ENCODE measurements around the gene ITIH2.

Gene ITIH2

DNA sequence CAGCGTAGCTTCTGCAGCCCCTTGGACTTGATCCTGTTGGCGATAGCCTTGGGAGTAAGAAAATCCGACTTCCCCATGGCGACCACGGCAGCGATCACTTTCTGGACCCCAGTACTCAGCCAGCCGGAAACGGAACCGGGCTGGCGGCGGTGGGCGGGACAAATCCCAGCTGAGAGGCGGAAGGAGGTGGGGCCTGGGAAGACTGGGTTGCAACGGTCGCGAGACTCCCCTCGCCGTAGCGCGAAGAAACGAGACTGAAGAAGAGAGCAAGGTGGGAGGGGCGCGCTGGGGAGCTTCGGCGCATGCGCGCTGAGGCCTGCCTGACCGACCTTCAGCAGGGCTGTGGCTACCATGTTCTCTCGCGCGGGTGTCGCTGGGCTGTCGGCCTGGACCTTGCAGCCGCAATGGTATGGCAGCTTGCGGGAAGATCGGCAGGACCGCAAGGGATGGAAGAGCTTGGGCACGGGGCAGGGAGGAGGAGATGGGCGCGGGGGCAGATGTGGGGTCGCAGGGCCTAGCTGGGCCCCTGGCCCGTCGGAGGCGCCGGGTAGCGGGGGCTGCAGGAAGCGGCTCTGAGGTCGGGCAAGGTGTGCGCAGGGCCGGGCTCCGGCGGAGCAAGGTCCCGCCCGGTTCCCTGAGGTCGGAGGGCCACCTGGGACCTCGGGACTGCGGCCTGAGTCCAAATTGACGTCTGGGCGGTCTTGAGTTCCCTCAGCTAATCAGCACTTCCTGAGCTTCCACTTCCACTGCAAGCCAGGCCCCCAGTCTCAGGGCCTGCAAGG lies 84.9 kb downstream of the ITIH2 start, which contains the start of the genes ATP5F1C and KIN:
Gene ATP5F1C (plus strand): TSS at position 321 of the 782 bp plus-strand sequence. CDS start 31 bp downstream, at position 352.
Gene KIN (minus strand): TSS at position 137 of the 782 bp plus-strand sequence. CDS start 60 bp downstream, at position 77.
- TF ChIP-seq CTCF (IDR thresholded peaks at IDR 0.05; ENCODE audit: control insufficient read depth, insufficient read depth, low read depth, low read length, missing control alignments), result no peak
- H3K4me3 ChIP-seq (ENCODE audit: control insufficient read depth, low read depth, low read length), result peak within 1 kb of the TSS; percentile 91

GRCh38 chr10:7788639-7789286 lies 85.6 kb downstream of the ITIH2 start:
- H3K4me3 ChIP-seq (ENCODE audit: control insufficient read depth, low read depth, low read length), result peak overlapping the region; percentile 91
- no peak for DNase-seq (ENCODE audit: low read depth)
- TF ChIP-seq CTCF (IDR thresholded peaks at IDR 0.05; ENCODE audit: control insufficient read depth, insufficient read depth, low read depth, low read length, missing control alignments), result no peak

More for the DNA sequence above, 84.9 kb downstream of the ITIH2 start, which contains the start of the genes ATP5F1C and KIN:
- peak; percentile 82 for DNase-seq (ENCODE audit: low read depth)

DNA sequence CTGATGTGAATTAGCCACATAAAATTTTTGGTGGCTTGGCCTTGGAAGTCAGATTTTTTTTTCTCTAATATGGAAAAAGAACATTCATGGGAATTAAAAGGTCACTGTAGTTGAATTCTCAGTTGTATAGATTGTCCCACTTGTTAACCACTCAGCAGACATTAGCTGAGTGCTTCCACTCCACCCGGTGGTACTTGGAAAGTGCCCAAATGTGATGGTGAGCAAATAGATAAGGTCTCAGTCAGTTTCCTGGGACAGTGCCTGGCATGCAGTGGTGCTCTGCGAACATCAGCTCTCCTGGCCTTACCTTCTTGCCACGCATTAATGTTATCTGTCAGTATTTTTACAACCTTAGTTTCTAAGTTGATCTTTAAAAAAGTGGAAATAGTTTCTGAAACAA lies 86.3 kb downstream of the ITIH2 start:
- no peak for TF ChIP-seq CTCF (IDR thresholded peaks at IDR 0.05; ENCODE audit: control insufficient read depth, insufficient read depth, low read depth, low read length, missing control alignments)
- DNase-seq (ENCODE audit: low read depth), result no peak
- H3K4me3 ChIP-seq (ENCODE audit: control insufficient read depth, low read depth, low read length), result peak overlapping the region; percentile 91

DNA sequence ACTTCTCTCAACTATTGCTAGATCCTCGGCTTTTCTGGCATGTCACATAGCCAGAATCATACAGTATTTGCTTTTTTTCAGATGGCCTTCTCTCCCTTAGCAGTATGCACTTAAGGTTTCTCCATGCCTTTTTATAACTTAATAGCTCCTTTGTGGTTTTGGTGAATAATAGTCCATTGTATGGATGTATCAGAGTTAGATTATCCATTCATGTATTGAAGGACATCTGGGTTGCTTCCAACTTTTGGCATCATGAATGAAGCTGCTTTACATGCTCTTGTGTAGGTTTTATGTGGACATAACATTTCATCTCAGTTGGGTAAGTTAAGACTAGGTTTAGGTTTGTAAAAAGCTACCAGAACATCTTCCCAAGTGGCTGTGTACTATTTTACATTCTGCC lies 89.4 kb downstream of the ITIH2 start:
- no peak for TF ChIP-seq CTCF (IDR thresholded peaks at IDR 0.05; ENCODE audit: control insufficient read depth, insufficient read depth, low read depth, low read length, missing control alignments)
- no peak overlapping the region for H3K4me3 ChIP-seq (ENCODE audit: control insufficient read depth, low read depth, low read length)
- no peak for DNase-seq (ENCODE audit: low read depth)

- no peak for TF ChIP-seq CTCF (IDR thresholded peaks at IDR 0.05; ENCODE audit: control insufficient read depth, insufficient read depth, low read depth, low read length, missing control alignments)
- no peak for DNase-seq (ENCODE audit: low read depth)
- H3K4me3 ChIP-seq (ENCODE audit: control insufficient read depth, low read depth, low read length), result no peak overlapping the region
Measured at GRCh38 chr10:7794251-7795026, 91.3 kb downstream of the ITIH2 start.

- no peak for DNase-seq (ENCODE audit: low read depth)
- TF ChIP-seq CTCF (IDR thresholded peaks at IDR 0.05; ENCODE audit: control insufficient read depth, insufficient read depth, low read depth, low read length, missing control alignments), result no peak
- H3K4me3 ChIP-seq (ENCODE audit: control insufficient read depth, low read depth, low read length), result no peak overlapping the region
Measured at GRCh38 chr10:7795605-7796004, 92.5 kb downstream of the ITIH2 start.
